ENCODE measurements around the gene KRT86.
"Not testable (repeated sequence)": the region's sequence is repeated elsewhere in the genome, so short reads cannot be mapped to it uniquely, and the experiment has no call there.

DNA sequence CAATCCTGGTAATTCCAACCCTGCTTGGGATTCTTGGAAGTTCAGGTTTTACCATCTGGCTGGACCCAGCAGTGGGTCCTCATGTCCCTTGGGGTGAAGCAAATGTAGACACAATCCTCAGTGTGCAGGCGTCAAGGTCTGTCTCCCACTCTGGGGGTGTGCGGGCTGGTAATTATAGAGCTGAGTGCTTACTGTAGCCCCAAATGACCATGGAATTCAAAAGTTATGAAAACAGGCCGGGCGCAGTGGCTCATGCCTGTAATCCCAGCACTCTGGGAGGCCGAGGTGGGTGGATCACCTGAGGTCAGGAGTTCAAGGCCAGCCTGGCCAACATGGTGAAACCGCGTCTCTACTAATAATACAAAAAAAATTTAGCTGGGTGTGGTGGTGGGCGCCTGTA lies 70.6 kb downstream of the KRT86 start:
- TF ChIP-seq, protein P1, sequence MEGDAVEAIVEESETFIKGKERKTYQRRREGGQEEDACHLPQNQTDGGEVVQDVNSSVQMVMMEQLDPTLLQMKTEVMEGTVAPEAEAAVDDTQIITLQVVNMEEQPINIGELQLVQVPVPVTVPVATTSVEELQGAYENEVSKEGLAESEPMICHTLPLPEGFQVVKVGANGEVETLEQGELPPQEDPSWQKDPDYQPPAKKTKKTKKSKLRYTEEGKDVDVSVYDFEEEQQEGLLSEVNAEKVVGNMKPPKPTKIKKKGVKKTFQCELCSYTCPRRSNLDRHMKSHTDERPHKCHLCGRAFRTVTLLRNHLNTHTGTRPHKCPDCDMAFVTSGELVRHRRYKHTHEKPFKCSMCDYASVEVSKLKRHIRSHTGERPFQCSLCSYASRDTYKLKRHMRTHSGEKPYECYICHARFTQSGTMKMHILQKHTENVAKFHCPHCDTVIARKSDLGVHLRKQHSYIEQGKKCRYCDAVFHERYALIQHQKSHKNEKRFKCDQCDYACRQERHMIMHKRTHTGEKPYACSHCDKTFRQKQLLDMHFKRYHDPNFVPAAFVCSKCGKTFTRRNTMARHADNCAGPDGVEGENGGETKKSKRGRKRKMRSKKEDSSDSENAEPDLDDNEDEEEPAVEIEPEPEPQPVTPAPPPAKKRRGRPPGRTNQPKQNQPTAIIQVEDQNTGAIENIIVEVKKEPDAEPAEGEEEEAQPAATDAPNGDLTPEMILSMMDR (IDR thresholded peaks at IDR 0.05; ENCODE audit: low read depth, low read length), result not testable (repeated sequence)
- not testable (repeated sequence) for TF ChIP-seq EZH2phosphoT487 (IDR thresholded peaks at IDR 0.05; ENCODE audit: low read depth)

Data from OCI-LY3 (cell line).